Renal pelvis (tissue), 4 donors: Measurements from ENCODE around the gene DAB2IP. TPM values are rescaled to one million over a fixed set of nuclear protein-coding genes. Genes with fewer than 3 reads are reported as not detected.

Source experiments
- DNase-seq: peaks from one replicate; pipeline ENCODE4 v3.0.0-alpha.2; 2013
- polyA plus RNA-seq, 3 donors: library from polyadenylated mRNA; unstranded; fragments of 120-200 nt; gene quantifications; one replicate each; pipeline ENCODE4 v1.2.1, GENCODE V29; 2013; ENCODE audit not compliant: insufficient read length in 3 of 3

Gene DAB2IP
- polyA plus RNA-seq, 3 donors: 40.0 to 49.1 (median 48.2) TPM

GRCh38 chr9:121756474-121757280 lies 105.2 kb downstream of the DAB2IP start:
- DNase-seq: no peak

- no peak for DNase-seq
Measured at GRCh38 chr9:121757281-121757585, 105.8 kb downstream of the DAB2IP start.

- no peak for DNase-seq
Measured at GRCh38 chr9:121758693-121759092, 107.3 kb downstream of the DAB2IP start.

GRCh38 chr9:121759996-121760395 lies 108.6 kb downstream of the DAB2IP start:
- DNase-seq: no peak

DNA sequence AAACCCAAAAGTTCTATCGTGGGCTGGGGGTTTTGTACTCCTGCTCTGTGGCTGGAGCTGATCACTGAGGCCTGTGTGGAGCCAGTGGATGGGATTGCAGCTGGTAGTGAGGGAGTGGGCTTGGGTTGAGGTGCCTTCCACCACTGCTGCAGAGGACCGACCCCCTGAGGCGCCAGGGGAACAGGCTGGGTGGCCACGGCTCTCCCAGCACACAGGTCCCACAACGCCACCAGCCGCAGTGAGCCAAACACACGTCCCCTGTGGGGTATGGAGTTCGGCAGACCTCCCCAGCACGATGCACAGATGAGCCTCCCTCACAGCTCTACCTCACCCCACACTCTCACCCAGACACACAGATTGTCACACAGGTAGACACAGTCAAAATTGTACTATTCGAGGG lies 109.1 kb downstream of the DAB2IP start:
- DNase-seq: no peak

- no peak for DNase-seq
Measured at GRCh38 chr9:121763131-121763530, 111.7 kb downstream of the DAB2IP start.

DNA sequence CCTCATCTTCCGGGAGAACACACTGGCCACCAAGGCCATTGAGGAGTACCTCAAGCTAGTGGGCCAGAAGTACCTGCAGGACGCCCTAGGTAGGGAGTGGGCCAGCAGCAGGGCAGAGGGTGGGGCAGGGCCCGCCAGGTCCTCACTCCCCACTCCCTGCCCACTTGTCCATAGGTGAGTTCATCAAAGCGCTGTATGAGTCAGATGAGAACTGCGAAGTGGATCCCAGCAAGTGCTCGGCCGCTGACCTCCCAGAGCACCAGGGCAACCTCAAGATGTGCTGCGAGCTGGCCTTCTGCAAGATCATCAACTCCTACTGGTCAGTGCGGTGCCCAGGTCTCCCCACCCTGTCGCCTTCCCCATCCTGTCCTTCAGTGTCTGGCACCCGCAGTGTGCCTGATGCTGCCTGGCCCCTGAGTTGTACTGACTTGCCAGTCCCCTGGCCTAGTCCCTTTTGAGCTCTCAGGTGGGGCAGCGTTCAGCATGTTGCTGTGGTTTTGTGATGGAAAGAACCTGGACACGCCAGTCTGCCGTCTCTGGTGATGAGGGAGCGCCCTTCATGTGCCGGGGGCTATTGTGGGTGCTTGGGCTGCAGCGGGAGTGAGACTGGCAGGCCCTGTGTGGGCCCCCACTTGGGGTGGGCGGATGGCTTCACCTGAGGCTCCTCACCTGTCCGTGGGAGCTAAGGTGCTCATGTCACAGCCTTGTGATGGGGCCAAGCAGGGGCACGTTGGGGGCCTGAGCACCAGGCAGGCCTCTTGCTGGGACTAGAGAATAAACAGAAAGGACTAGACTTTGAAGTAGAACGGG lies 112.3 kb downstream of the DAB2IP start:
- DNase-seq: no peak

- no peak for DNase-seq
Measured at GRCh38 chr9:121764371-121764730, 112.9 kb downstream of the DAB2IP start.

GRCh38 chr9:121765021-121765950 lies 113.9 kb downstream of the DAB2IP start:
- no peak for DNase-seq

DNA sequence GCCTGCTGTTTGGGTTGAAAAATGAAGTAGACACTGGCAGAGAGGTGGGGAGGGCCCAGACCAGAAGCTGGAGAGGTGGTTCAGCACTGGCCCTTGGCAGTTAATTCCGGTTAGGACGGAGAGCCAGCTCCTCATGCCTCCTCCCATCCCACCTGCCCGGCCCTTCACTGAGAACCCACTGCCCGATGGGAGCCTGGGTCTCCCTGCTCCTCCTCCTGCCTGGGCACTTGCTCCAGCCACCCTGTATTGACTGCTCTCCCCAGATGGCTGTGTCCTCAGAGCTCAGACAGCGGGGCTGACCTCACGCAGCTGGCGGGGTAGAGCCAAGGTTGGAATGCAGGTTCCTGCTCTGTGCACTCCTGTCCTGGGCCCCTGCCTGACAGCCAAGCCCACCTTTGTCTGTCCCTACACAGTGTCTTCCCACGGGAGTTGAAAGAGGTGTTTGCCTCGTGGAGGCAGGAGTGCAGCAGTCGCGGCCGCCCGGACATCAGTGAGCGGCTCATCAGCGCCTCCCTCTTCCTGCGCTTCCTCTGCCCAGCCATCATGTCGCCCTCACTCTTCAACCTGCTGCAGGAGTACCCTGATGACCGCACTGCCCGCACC lies 114.7 kb downstream of the DAB2IP start:
- no peak for DNase-seq

DNA sequence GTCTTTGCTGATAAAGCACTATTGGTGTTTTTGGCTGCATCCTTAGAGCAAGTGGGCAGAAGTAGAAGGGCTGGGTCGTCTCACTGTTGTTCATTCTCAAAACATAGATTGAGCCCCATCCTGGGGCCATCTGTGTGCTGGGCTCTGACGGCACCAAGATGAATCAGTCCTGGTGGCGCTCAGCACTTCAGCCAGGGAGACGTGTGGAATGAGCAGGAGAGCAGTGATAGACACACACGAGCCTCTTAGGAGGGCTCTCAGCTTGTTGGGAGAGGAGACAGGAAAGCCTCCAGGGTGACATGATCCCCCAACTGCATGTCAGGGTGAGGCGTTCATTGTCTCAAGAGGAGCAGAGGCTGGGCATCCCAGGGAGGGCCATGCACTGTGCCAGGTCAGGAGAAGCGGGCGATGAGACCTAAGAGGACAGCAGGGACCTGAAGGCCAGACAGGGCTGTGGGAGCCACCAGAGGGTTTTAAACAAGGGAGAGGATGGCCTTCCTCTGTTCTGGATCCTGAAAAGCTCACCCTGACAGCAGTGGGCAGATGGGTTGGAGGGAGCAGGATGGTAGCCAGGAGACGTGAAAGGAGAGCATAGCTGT lies 115.8 kb downstream of the DAB2IP start:
- no peak for DNase-seq

DNA sequence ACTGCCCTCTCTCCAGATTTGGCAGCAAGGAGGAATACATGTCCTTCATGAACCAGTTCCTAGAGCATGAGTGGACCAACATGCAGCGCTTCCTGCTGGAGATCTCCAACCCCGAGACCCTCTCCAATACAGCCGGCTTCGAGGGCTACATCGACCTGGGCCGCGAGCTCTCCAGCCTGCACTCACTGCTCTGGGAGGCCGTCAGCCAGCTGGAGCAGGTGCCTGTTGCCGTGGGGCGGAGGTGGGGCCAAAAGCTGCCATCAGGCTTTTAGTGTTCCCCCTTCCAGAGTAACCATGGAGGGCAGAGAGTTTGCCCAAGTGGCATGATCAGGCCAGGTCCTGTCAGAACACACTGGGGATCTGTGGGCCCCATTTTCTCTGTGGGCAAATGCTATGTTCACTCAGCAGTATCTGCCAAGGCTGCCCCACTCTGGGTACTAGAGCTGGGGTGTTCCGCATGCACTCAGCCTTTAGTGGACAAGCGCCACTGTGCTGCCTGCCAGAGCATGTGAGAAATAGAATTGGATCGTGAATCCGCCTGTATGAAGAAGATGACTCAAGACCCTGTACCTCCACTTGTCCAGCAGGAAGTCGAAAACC lies 117.1 kb downstream of the DAB2IP start:
- DNase-seq: no peak

GRCh38 chr9:121769939-121770338 lies 118.5 kb downstream of the DAB2IP start:
- DNase-seq: no peak

GRCh38 chr9:121770415-121771273 lies 119.2 kb downstream of the DAB2IP start:
- no peak for DNase-seq

DNA sequence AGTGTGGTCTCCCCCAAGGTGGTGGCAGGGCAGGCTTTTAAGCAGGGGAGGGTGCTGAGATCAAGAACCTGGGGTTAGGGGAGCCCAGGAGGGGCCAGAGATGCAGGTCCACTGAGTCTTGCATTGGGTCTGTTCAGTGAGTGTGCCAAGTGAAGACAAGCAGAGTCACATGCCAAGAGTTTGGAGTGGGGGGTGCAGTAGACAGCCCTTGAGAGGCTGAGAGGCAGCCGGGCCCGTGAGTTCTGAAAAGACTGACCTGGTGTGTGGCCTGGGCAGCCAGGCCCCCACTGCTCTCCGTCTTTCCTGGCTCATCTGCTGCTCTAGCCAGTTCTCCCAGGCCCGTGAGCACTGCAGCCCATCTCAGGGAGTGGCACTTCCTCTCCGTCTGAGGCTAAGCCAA lies 120.0 kb downstream of the DAB2IP start:
- DNase-seq: no peak

GRCh38 chr9:121771851-121772599 lies 120.6 kb downstream of the DAB2IP start:
- no peak for DNase-seq

DNA sequence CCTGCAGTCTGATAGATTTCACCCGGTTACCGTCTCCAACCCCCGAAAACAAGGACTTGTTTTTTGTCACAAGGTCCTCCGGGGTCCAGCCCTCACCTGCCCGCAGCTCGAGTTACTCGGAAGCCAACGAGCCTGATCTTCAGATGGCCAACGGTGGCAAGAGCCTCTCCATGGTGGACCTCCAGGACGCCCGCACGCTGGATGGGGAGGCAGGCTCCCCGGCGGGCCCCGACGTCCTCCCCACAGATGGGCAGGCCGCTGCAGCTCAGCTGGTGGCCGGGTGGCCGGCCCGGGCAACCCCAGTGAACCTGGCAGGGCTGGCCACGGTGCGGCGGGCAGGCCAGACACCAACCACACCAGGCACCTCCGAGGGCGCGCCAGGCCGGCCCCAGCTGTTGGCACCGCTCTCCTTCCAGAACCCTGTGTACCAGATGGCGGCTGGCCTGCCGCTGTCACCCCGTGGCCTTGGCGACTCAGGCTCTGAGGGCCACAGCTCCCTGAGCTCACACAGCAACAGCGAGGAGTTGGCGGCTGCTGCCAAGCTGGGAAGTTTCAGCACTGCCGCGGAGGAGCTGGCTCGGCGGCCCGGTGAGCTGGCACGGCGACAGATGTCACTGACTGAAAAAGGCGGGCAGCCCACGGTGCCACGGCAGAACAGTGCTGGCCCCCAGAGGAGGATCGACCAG lies 121.3 kb downstream of the DAB2IP start:
- no peak for DNase-seq

DNA sequence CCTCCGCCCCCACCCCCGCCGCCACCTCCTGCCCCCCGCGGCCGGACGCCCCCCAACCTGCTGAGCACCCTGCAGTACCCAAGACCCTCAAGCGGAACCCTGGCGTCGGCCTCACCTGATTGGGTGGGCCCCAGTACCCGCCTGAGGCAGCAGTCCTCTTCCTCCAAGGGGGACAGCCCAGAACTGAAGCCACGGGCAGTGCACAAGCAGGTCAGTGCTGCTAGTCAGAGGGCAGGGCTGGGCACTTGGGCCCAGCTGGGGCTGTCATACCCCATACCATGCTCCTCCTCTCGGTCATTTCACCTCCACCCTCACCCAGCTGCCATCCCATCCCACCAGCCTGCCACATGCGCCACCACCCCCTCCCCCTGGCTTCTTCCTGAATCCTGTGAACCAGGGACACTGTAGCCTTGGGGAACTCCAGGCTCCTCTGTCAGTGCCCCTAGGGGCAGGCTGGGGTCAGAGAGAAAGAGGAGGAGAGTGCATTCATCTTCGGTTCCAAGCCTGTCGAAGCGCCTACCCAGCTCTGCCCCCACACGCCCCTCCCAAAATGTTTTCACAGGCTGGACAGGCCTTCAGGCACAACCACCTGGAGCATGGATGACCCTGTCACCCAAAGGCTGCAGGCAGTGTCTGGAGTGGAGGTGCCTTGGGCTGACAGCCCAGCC lies 122.0 kb downstream of the DAB2IP start:
- DNase-seq: no peak
